GM12878 (cell line): ENCODE data around the gene PIK3C2B. TPM values are rescaled to one million over a fixed set of nuclear protein-coding genes. Genes with fewer than 3 reads are reported as not detected.
A peak's percentile ranks its signal among the peaks of the same experiment; 100 is the strongest.

Experiments
- ATAC-seq: fragments of 200-7000 bp; cut with Tn5 transposase; 3 replicates; pipeline ENCODE4 v1.9.1; 2020; ENCODE audit warnings: mild to moderate bottlenecking, moderate library complexity
- BruUV-seq: library from RNA; stranded (reverse); fragments of 400-500 nt; replicated peaks from 2 replicates; lab custom pipeline; 2021; lab: Mats Ljungman, UMichigan
- CTCF ChIA-PET: fragments of 300-600 bp; sonication (Branson Sonifier 250); formaldehyde crosslinking; extraction: SDS; loops from one replicate; lab custom pipeline; 2021; ENCODE audit warnings: inconsistent platforms; lab: Yijun Ruan, JAX
- POLR2A ChIA-PET: fragments of 350-600 bp; formaldehyde crosslinking; extraction: SDS; loops from one replicate; lab custom pipeline; 2021; ENCODE audit warnings: inconsistent platforms; lab: Charles Lee
- RAD21 ChIA-PET: fragments of 300-600 bp; sonication (Branson Sonifier 250); formaldehyde crosslinking; loops from one replicate; lab custom pipeline; 2023; ENCODE audit warnings: antibody characterized with exemption; ENCODE audit not compliant: unreplicated experiment; lab: Charles Lee
- SMC1A ChIA-PET: fragments of 300-600 bp; sonication (Branson Sonifier 250); formaldehyde crosslinking; loops from one replicate; lab custom pipeline; 2023; ENCODE audit not compliant: unreplicated experiment, uncharacterized antibody; lab: Charles Lee
- DNase-seq: peaks from one replicate; pipeline ENCODE4 v3.0.0-alpha.2; 2011; ENCODE audit warnings: low read depth, low spot score
- FAIRE-seq: peaks from 3 replicates; lab custom pipeline; 2011; peaks lifted over from hg19 to GRCh38; lab: Jason Lieb, UNC
- H2AFZ ChIP-seq: 2 replicates; pipeline ENCODE4 v1.6.0; 2011; ENCODE audit warnings: low read depth, low read length, control low read depth; ENCODE audit not compliant: control insufficient read depth
- H3K27ac ChIP-seq: 2 replicates; pipeline ENCODE4 v1.5.1; 2011; ENCODE audit warnings: control low read depth; ENCODE audit not compliant: control insufficient read depth, insufficient read depth
- H3K27me3 ChIP-seq, 2 experiments: replicated peaks in 1 of 2; 2 replicates each; pipeline versions ENCODE4 v1.6.0 to v1.6.1; 2011; ENCODE audit warnings: low read length in 1 of 2; ENCODE audit not compliant: control insufficient read depth in 2 of 2, insufficient read depth in 2 of 2
- H3K36me3 ChIP-seq, 2 experiments: 2 replicates each; pipeline ENCODE4 v1.5.1; 2011; ENCODE audit warnings: low read length in 1 of 2; ENCODE audit not compliant: control insufficient read depth in 2 of 2, insufficient read depth in 2 of 2
- H3K4me1 ChIP-seq: 2 replicates; pipeline ENCODE4 v1.6.1; 2011; ENCODE audit warnings: mild to moderate bottlenecking, low read length, moderate library complexity, mixed read lengths; ENCODE audit not compliant: control insufficient read depth, insufficient read depth
- H3K4me2 ChIP-seq: 2 replicates; pipeline ENCODE4 v1.6.0; 2011; ENCODE audit warnings: control low read depth; ENCODE audit not compliant: control insufficient read depth, insufficient read depth
- H3K4me3 ChIP-seq: fragments of 200-600 bp; sonication (generic); 2 replicates; pipeline ENCODE4 v1.5.1; 2016
- H3K79me2 ChIP-seq: 2 replicates; pipeline ENCODE4 v1.6.0; 2011; ENCODE audit warnings: low read length; ENCODE audit not compliant: control insufficient read depth, insufficient read depth
- H3K9ac ChIP-seq: 2 replicates; pipeline ENCODE4 v1.8.0; 2011; ENCODE audit warnings: low read length, control low read depth, mixed read lengths; ENCODE audit not compliant: control insufficient read depth, insufficient read depth
- H3K9me3 ChIP-seq: replicated peaks from 3 replicates; pipeline ENCODE4 v1.5.1; 2011; ENCODE audit warnings: mild to moderate bottlenecking, low read length; ENCODE audit not compliant: control insufficient read depth, insufficient read depth
- H4K20me1 ChIP-seq: 2 replicates; pipeline ENCODE4 v1.6.0; 2011; ENCODE audit not compliant: control insufficient read depth, insufficient read depth
- BACH1 ChIP-seq: fragments of 450-650 bp; IDR thresholded peaks from 2 replicates; pipeline ENCODE4 v1.6.1; 2017; ENCODE audit warnings: mild to moderate bottlenecking, borderline replicate concordance
- BCL3 ChIP-seq: IDR thresholded peaks from 2 replicates; pipeline ENCODE4 v1.6.1; 2011; ENCODE audit warnings: borderline replicate concordance, low read depth, mild to moderate bottlenecking, moderate library complexity, low read length; ENCODE audit not compliant: insufficient read depth, poor library complexity, severe bottlenecking
- NFIC ChIP-seq: IDR thresholded peaks from 2 replicates; pipeline ENCODE4 v1.6.1; 2012; ENCODE audit warnings: low read depth, mild to moderate bottlenecking, inconsistent platforms, low read length, moderate library complexity
- ZBED1 ChIP-seq: IDR thresholded peaks from 2 replicates; pipeline ENCODE4 v1.6.1; 2016; ENCODE audit warnings: borderline replicate concordance
- WGBS: methylation state at CpG from one replicate; pipeline ENCODE4 v1.1.6; 2016; ENCODE audit warnings: low lambda C conversion rate; ENCODE audit not compliant: insufficient replicate concordance, insufficient coverage; ENCODE audit errors: missing lambda C conversion rate; 5-methylcytosine and 5-hydroxymethylcytosine counted together
- in situ Hi-C: fragments of 300-500 bp; cut with MboI; formaldehyde crosslinking; loops from 9 replicates; pipeline ENCODE4 v1.14.3; 2018; ENCODE audit warnings: mixed read lengths
- intact Hi-C: fragments of 100-400 bp; cut with micrococcal nuclease; formaldehyde crosslinking; loops from one replicate; pipeline ENCODE4 v1.14.2; 2022; ENCODE audit not compliant: unreplicated experiment
- polyA plus RNA-seq, 11 experiments: library from polyadenylated mRNA; depleted of rRNA in 4 of 11; unstranded in 6 of 11; stranded (reverse) in 5 of 11; fragments of >200 nt; fragmentation: Nextera tagmentation in 4 of 11; fragmentation: Illumina TruSeq in 1 of 11; extraction: Ambion mirVana in 4 of 11; extraction: Trizol in 1 of 11; gene quantifications; 1 replicate in 1 of 11; 2 replicates in 10 of 11; pipeline versions ENCODE4 v1.2.1 to v1.2.3, GENCODE V29; 2011 to 2016; ENCODE audit warnings: inconsistent platforms in 2 of 11, missing spikeins in 2 of 11, low read depth in 1 of 11
- total RNA-seq, 4 experiments: library from RNA; depleted of rRNA in 3 of 4; stranded (reverse); fragments of >200 nt in 3 of 4; fragmentation: Illumina TruSeq in 1 of 4; extraction: Trizol in 1 of 4; gene quantifications; 2 replicates each; pipeline versions ENCODE4 v1.2.1 to v1.2.3, GENCODE V29; 2013 to 2021

PIK3C2B gene
- total and polyA plus RNA-seq, 10 of the 15 experiments (the other 5 are each of a cell fraction or from before 2014, with no cell fraction given), result 2.2 to 38.1 (median 11.4) TPM

- ChIA-PET CTCF (interaction anchor here (0.7 to 39.0 kb wide), 16 partner anchors 9 to 301 kb away, joined by 3 to 2021 read pairs (median 10); partner anchors contain the start of genes MDM4 and PIK3C2B), SMC1A (interaction anchor here (0.7 to 19.3 kb wide), 23 partner anchors 10 to 301 kb away, joined by 3 to 939 read pairs (median 5); partner anchors contain the start of genes MDM4 and PIK3C2B), RAD21 (interaction anchor here (0.8 to 5.0 kb wide), 24 partner anchors 9 to 302 kb away, joined by 3 to 69 read pairs (median 12); partner anchors contain the start of genes MDM4 and PIK3C2B), POLR2A (interaction anchor here (0.6 to 6.2 kb wide), 11 partner anchors 11 to 641 kb away, joined by 3 to 55 read pairs (median 6); partner anchors contain the start of genes MDM4 and PIK3C2B)
- H3K4me2 ChIP-seq, result peak overlapping the region; percentile 50
- peak overlapping the region; percentile 69 for H3K4me3 ChIP-seq
- ATAC-seq (no peak), DNase-seq (no peak), FAIRE-seq (no peak)
- H3K36me3 ChIP-seq, result no peaks in the 10 kb centered on the region
- peak overlapping the region; percentile 74 for H2AFZ ChIP-seq
- H4K20me1 ChIP-seq, result no peaks in the 10 kb centered on the region
- H3K9ac ChIP-seq, result peak overlapping the region; percentile 59
- TF ChIP-seq NFIC, result no peak
- no peak for TF ChIP-seq BACH1
- TF ChIP-seq BCL3, result no peak
- TF ChIP-seq ZBED1, result no peak
- no peaks in the 10 kb centered on the region for H3K79me2 ChIP-seq
- H3K4me1 ChIP-seq, result peaks cover 4% of the 10 kb centered on the region
- no peaks in the 10 kb centered on the region for H3K27me3 ChIP-seq
- H3K27ac ChIP-seq, result peak overlapping the region; percentile 12; the same call in 1 of the 2 replicates
- intact Hi-C loops (loop anchor here (1.0 to 10.0 kb wide), 4 partner anchors 11 to 341 kb away; partner anchors contain the start of genes MDM4 and REN), in situ Hi-C loops (loop anchor here (10.0 to 25.0 kb wide), 2 partner anchors 341 to 1218 kb away; partner anchors contain the start of gene REN)
- 0% methylated on average over 4 of the region's 4 CpGs for WGBS
- H3K9me3 ChIP-seq, result no peaks in the 10 kb centered on the region
- BruUV-seq, result no TSS peak
These were observed 11.1 kb upstream of the PIK3C2B start for GRCh38 chr1:204505674-204506200.
